CD4-positive, alpha-beta T cell treated with Interleukin-10 for 1 hour (primary cell): ENCODE results near the gene PLCZ1.
"Not testable (repeated sequence)": the region's sequence is repeated elsewhere in the genome, so short reads cannot be mapped to it uniquely, and the experiment has no call there.

Experiments
- DNase-seq: peaks from one replicate; pipeline ENCODE4 v3.0.0-alpha.2; 2020

Gene PLCZ1

DNA sequence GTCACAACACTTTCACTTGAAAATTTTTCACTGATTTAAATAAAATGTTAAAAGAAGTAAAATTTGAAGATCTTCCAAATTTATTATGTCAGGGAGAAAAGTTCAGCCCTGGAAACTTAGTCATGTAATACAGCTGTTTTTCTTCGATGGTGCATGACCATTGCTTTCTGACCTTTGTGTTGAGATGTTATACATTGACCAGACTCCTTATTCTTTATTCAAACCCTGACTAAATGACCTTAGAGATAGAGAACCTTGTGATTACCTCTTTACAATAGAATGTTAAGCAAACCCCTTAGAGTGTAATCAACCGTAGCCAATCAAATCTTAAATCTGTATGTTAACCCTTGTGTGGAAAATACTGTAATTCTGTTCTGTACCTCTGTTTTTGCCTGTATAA lies 34.5 kb downstream of the PLCZ1 start:
- DNase-seq: no peak

DNA sequence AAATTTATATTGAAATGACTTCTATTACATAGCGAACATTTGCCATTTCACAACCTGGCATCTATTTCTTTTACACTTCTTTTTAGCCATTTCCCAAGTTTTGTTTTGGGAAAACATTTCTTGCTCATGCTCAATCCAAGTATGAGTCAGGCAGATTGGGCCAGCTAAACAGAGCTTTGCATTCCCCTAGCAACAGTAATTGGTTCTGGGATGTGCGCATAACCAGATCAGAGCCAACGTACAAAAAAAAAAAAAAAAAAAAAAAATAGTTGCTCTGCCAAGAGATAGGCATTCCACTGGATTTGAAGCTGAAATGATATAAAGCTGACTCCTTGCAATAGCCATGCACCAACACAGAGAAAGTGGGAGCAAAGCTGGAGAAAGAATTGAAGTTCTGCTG lies 37.5 kb downstream of the PLCZ1 start:
- DNase-seq: no peak

DNA sequence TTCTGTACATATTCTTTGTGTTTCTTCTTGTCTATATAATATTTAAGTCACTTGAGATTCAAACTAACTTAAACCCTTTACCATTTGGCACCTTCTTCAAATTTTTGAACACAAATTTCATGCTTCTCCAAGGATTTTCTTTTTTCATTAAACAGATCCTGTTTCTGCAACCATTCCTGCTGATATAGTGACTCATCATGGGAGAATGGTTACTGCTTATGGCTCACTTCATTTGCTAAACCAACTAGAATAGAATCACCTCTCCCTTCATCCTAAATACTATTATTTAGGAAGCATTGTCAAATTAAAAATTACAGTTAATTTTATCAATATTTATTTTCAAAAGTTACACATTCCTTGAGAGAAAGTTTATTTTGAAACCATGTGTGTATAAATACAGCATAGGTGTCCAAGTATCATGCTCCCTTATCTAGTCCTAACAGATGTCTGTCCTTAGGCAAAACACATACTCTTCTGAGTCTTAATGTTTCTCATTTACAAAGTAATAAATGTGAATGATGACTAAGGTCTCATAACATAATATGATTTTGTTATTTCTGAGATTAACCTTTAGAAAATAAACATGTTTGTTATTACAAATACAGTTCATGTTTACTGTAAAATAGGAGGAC lies 40.7 kb downstream of the PLCZ1 start:
- no peak for DNase-seq

DNA sequence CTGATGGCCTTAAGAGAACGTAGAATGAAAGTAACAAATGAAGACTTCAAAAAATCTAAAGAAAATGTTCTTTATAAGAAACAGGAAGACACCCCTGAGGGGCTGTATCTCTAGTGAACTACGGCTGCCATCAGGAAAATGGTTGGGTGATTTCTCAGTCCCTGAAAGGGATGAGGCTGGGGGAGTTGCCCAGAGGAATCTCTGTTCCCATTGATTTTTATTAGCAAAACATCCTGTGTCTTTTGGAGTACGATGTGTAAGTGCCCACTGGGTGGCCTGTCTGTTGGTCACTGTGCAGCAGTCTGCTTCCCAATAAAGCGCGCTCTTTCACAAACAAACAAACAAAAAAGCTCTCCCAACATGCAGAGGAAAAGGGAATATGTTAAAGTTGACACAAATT lies 43.8 kb downstream of the PLCZ1 start:
- DNase-seq: not testable (repeated sequence)

DNA sequence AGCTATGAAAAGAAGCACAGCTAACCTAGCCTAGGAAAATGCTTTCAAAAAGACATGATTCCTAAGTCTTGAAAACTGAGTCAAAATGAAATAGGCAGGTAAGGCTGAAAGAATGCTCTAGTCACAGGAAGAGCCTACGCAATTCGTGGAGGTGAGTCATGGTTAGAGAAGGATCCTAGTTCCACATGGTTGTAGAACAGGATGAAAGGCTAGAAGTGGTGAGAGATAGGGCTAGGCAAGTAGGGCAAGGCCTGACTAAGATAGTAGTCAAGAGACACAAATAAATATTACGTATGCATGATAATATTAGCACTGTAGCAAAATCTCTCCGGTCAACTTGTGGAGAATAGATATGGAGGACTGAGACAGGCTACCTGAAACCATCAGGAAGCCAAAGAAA lies 47.2 kb downstream of the PLCZ1 start:
- DNase-seq: no peak

DNA sequence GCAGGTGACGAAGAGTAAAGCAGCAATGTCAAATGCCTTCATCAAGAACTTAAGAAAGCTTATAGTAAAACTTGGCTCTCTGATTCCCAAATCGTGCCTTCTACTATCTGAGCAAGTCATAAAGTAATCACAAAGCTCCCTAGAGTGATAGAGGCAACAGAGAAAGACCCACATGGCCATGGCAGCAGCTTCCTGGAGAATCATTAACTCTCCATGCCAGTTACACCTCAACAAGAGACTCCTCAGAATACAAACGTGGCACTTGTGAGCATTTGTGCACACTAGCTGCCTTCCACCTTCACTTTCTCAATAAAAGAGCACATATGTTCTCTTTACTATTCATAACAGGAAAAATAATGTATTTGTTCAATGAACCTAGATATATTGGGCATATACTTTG lies 48.0 kb downstream of the PLCZ1 start:
- DNase-seq: no peak

DNA sequence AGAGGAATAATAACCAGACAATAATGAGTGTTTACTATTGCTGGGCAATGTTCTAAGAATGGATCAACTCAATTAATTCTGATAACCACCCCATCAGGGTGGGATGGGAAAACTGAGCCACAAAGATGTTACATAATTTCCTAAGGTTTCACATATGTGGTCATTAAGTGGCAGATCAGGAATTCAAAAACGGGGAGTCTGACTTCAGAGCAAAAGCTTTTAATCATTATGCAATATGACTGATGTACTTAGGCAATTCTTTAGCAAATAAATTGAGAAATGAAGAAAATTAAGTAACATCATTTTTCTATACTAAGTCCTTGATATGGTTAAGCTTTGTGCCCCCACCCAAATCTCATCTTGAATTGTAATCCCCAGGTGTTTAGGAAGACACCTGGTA lies 53.4 kb downstream of the PLCZ1 start:
- no peak for DNase-seq

DNA sequence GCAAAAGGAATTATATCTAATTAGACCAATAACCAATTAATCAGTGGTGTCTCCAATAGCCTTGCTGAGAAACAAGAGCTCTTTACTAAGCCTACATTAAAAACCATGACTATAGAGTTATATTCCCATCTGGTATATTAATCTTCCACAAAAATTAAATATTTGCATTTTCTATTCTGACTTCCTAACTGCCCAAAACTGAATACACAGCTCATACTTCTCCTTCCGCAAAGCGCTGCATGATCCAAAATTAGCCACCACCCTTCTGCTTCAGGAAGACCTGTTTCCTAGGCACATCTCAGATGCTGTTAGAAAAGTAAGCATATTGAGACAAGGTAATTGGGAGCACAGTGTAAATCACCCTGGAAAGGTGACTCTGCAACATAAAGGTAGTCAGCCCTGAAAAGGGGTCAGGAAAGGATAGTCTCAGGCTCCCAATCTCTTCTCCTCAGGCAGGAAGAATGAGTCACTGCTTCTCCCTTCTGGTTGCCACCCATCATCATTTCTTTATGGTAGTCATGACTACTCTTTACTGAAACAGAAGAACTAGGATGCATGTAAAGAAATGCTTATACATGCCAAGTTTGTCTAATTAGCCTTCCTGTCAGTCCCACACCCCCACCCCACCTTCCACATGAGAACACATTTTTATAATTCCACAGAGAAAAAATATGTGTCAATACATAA lies 54.3 kb downstream of the PLCZ1 start:
- DNase-seq: no peak

DNA sequence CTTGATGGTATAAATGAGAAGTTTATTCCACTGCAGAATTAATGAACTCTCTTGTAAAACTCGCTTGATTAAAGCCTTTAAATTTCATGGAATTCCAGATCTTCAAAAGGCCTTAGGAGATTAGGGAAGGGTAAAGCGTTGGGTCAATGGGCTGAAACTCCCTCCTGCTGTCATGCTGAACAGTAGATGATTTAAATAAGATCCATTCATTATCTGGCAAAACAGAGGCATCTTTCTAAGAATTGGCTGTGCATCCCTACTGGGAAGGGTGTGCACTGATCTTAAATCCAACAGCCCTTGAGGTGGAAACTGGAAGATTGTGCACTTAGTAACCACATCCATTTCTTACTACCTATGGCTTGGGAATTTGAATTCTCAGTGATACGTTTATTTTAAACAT lies 56.0 kb downstream of the PLCZ1 start:
- DNase-seq: no peak

DNA sequence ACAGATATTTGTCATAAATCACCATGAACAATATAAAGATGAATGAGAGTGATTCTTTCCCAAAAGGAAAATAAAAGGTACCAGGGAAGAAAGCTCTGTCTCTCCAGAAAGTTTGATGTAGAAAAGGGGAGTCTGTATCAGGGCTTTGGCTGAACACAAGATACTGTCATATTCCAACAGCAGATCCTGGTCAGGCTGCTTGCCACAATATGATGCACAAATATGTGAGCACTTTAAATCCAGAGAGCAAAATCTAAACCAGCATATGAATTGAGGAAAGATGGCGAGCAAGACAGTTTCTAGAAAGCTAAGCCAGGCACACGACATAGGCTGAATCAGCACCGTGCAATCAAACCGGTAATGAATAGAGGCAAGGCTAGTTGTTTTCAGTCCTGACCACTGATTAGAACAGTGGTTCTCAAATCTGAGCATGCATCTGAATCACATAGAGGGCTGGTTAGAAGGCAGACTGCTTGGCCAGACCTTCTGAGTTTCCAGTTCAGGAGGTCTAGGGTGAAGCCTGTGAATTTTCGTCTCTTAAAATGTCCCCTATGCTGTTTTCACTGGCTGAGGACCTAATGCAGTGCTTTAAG lies 60.7 kb downstream of the PLCZ1 start:
- no peak for DNase-seq

DNA sequence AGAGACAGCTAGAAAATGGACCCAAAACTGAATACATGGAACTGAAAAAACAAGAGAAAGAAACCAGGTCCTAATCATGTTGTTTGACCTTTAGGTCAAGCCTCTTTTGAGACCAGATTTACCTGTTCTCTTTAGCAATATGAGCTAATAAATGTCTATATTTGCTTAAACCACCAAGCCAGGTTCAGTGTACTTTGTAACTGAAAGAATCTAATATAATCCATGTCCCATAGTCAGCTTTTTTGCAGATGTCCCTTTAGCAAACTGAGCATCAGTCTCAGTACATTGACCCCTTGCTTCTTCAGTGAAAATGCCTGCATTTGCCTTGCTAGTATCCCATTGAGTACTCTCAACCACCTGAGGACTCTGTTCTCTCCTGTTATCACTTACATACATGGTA lies 61.7 kb downstream of the PLCZ1 start:
- DNase-seq: no peak

DNA sequence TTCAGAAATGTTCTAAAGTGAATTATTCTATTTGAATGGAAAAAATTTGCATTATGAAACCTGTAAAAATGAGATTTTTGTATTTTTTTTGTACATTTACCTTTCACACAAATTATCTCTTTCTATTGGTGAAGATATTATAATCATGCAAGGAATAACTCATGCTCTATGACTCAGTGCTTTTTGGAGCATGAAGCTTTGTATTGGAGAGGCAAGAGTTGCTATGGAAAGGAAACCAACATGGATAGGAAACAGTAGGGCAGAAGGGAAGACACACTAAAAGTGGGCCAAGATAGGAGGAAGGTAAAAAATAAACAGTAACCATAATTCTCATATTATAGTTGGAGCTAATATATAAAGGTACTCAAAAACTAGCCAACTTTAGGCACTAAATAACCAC lies 79.0 kb downstream of the PLCZ1 start:
- no peak for DNase-seq

DNA sequence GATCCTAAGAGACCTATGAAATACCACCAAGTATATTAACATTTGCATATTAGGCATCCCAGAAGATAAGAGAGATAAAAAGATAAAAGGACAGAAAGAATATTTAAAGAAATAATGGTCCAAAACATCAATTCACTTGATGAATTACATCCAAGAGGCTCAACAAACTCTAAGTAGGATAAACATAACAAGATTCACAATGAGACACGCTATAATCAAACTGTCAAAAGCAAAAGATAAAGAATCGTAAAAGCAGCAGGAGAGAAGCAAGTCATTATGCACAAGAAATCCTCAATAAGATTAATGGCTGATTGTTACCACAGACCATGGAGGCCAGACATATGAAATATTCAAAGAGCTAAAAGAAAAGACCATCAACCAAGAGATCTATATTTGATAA lies 79.6 kb downstream of the PLCZ1 start:
- DNase-seq: no peak

DNA sequence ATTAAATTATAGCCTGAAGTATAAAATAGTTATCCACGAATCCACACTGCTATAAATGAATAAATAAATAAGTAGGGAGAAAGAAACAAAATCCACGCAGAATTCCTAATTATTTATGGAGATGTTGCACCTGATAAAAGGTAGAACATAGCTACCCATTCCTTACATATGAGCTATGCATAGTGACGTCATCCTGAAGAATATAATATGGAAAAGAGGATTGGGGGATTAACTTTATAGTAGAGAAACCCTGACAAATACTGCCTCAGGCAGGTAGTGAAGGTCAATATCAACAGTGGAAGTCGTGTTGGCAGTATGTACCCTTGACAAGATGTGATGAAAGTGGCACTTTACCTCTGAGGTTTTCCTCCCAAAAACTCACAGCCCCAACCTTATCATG lies 82.5 kb downstream of the PLCZ1 start:
- DNase-seq: no peak

DNA sequence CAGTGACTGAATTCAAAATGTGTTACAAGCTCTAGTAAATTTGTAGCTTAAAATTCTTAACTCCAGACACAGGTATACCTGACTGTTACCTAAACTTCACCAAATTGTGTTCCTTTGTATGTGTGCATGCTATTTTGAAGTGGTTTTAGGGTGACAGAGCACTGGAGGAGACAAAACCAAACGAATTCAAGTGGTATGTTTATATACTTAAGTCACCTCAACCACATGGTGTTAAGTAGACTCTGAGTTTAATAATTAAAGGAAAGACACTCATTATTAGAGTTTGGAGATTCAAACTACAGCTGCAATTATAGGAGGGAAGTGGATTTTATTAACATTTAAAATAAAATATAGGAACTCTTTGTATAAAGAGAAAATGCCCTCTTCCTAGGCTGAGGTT lies 84.3 kb downstream of the PLCZ1 start:
- DNase-seq: no peak

DNA sequence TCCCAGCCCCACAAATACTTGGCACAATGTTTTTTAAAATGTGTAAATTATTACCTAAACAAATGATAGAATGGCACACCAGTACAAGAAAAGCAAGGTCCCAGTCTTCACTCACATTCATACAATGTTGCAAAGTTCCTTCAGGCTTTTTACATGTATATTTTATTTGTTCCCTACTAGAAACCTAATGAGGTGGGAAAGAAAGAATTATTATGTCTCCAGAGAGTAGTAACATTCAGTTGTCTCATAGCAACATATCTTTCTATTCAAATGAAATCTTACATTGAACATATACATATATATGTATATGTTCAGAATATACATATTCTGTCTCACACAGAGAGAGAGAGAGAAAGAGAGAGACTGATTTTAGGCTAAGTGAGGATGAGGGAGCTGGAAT lies 85.2 kb downstream of the PLCZ1 start:
- no peak for DNase-seq

DNA sequence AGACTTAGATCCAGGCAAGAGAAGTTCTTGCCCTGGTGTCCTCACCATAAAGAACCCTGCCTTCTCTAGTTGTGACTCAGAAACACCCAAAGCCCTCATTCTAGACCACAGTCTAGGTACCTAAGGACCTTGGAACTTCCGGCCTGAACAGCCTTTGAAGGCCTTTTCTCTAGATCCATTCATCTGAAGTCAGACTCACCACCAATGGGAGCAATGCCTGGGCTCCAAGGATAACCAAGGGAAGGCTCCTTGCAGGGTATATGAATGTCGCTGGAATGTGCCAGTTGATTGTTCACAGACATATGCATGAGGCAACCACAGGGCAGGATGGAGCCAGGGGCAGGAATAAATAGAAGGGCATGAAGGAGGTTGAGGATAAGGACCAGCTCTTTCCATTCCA lies 86.3 kb downstream of the PLCZ1 start:
- DNase-seq: no peak

DNA sequence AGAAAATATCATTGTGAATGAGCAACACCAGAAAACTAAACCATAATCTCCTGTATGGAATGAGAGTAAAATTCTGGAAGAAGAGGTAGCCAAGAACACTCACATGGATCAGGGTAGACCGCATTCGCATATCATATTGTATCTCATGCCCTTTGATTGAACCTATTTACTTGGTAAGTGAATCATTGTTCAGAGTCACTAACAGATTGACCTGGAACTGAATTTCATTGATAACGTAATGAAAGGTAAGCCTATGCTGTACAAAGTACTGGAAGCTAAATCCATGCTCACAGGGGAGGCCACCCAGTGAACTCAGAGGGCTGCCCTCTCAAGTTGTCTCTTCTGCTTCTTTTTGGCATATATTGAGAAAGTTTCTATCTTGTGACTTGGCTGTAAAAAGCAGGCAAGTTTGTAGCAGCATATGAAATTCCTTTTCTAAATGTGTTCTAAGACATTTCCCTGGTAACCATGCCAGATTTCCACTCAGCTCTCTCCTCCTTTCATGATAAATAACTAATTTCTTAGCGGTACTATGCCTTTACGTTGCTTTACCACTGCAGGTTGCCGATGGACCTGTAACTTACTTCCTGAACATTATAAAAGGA lies 91.4 kb downstream of the PLCZ1 start:
- DNase-seq: no peak

DNA sequence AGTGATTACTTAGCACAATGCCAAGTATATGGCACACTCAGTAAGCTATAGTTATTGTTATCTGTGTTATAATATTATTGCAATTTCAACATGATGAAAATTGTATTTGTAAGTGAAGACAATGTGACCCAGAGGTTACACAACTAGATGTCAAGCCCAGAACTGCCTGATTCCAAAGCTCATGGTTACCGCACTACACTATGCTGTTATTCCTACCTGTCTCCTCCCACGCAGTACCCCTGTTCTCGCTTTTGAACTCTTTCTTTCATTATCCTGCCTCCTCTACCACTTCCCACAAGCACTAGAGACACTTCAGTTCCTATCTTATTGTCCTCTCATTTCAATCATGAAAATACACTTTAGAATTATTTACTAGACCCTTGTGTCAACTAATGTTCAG lies 93.2 kb downstream of the PLCZ1 start:
- no peak for DNase-seq

DNA sequence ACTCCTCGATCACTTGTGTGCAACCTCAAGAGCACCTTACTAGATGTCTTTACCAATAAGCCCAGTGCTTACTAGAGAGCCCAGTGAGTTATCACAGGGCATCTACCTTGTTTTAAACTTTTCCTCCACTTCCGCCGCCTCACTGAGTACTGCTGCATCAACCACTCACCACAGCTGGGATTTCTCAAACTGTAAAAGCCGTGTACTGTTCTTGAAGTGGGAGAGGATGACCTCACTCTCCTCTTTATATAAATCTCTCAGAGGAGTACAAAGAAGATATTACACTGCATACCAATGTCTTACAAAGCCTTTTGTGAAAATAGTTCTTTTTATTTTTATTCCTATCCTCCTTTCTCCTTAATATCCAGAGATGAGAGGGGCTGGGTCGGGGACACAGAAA lies 94.1 kb downstream of the PLCZ1 start:
- no peak for DNase-seq

DNA sequence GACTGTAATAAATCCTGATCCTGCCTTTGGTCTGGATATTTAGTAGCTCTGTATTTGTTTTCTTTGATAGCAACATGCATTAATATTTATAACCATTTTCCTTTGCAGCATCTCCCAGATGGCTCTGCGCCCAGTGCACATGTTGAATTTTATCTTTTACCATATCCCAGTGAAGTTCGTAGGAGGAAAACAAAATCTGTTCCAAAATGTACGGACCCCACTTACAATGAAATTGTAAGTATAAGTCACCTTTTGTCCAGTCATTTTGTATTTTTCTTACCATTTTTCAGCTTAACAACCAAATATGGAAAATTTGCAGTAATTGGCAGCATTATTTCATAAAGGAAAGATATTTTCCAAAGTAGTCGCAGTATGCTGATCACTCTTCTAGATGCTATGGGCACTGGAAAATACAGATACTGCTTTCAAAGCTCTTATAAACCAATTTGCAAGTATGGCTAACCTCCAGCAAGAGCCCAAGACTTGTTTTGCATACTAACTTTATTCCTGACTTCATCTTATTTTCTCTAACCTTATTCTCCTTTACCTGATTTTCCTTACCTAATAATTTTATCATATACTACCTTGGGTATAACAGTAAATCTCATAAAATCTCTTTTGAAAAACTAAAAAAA lies 97.4 kb downstream of the PLCZ1 start:
- DNase-seq: no peak

DNA sequence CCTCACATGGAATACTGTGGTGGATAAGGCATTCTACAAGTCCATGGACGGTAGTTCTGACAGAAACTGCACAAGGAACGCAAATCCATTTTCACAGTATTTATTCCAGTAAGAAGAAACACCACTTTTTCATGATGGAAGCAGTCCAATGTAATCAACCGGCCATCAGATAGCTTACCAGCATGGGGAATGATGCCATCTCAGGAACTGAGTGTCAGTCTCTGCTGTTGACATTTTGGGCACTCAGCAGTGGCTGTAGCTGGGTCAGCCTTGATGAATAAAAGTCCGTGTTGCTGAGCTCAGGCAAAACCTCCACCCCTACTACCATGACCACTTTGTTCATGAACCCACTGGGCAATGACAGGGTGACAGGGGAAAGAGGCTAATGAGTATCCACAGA lies 103.4 kb downstream of the PLCZ1 start:
- DNase-seq: no peak
